HEK293T (cell line): Measurements from ENCODE around the gene PDE6H.

Source experiments
- ARNT ChIP-seq: fragments of 450-650 bp; IDR thresholded peaks from 2 replicates; pipeline ENCODE4 v1.6.1; 2017; ENCODE audit warnings: mild to moderate bottlenecking
- BHLHE40 ChIP-seq: fragments of 450-650 bp; IDR thresholded peaks from 2 replicates; pipeline ENCODE4 v1.6.1; 2016; ENCODE audit warnings: mild to moderate bottlenecking, moderate library complexity, borderline replicate concordance
- CTBP1 ChIP-seq: fragments of 450-650 bp; IDR thresholded peaks from 2 replicates; pipeline ENCODE4 v1.6.1; 2016; ENCODE audit warnings: borderline replicate concordance
- FOXA1 ChIP-seq: fragments of 450-650 bp; IDR thresholded peaks from 2 replicates; pipeline ENCODE4 v1.6.1; 2016; ENCODE audit warnings: mild to moderate bottlenecking
- FOXM1 ChIP-seq: fragments of 450-650 bp; IDR thresholded peaks from 2 replicates; pipeline ENCODE4 v1.6.1; 2017; ENCODE audit warnings: mild to moderate bottlenecking, borderline replicate concordance
- HDGF ChIP-seq: fragments of 450-650 bp; IDR thresholded peaks from 2 replicates; pipeline ENCODE4 v1.6.1; 2017; ENCODE audit warnings: antibody characterized with exemption, borderline replicate concordance
- L3MBTL2 ChIP-seq: fragments of 450-650 bp; conservative IDR thresholded peaks from 2 replicates; pipeline ENCODE4 v1.6.1; 2016; ENCODE audit warnings: mild to moderate bottlenecking
- SUZ12 ChIP-seq: fragments of 450-650 bp; IDR thresholded peaks from 2 replicates; pipeline ENCODE4 v1.6.1; 2016; ENCODE audit warnings: mild to moderate bottlenecking
- TARDBP ChIP-seq: fragments of 450-650 bp; IDR thresholded peaks from 2 replicates; pipeline ENCODE4 v1.6.1; 2016
- TF ChIP-seq, protein P1 (sequence below): fragments of 450-650 bp; IDR thresholded peaks from 2 replicates; pipeline ENCODE4 v1.6.1; 2016

GRCh38 chr12:14982562-14982961 is 9.7 kb downstream of the PDE6H start:
- TF ChIP-seq HDGF (no peak), ARNT (no peak), BHLHE40 (no peak), TARDBP (no peak), SUZ12 (no peak), FOXM1 (no peak), L3MBTL2 (no peak), FOXA1 (no peak), CTBP1 (no peak)
- TF ChIP-seq, protein P1, sequence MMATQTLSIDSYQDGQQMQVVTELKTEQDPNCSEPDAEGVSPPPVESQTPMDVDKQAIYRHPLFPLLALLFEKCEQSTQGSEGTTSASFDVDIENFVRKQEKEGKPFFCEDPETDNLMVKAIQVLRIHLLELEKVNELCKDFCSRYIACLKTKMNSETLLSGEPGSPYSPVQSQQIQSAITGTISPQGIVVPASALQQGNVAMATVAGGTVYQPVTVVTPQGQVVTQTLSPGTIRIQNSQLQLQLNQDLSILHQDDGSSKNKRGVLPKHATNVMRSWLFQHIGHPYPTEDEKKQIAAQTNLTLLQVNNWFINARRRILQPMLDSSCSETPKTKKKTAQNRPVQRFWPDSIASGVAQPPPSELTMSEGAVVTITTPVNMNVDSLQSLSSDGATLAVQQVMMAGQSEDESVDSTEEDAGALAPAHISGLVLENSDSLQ: no peak
